Measurements from ENCODE around the gene ADCY6. TPM values are rescaled to one million over a fixed set of nuclear protein-coding genes. Genes with fewer than 3 reads are reported as not detected.

The ADCY6 gene
- polyA plus RNA-seq, 3 donors, result 0.03 to 0.29 TPM; not detected in 1

DNA sequence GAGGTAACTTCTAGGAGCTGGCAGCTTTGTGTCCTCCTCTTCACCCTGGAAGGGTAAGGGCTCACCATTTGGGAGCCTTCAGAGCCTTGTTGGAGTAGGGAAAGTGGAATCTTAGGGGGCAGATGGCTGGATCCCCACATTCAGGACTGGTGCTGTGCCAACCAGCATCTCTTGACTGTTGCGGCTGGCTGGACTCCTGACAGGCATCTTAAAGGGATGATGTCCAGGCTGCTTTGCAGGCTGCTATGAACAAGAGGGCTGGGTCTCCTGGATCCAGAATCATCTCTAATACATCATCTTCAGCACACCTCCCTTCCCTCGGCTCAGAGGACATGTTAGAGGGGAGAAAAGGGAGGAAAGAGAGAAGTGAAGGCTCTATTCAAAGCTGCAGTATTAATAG is 33.8 kb upstream of the ADCY6 start:
- Histone ChIP-seq H4K20me1 (ENCODE audit: insufficient read depth, low read length) (peaks cover 1% of the 10 kb centered on the region), H3K4me1 (ENCODE audit: control insufficient read depth in 1 of 2, insufficient read depth in 2 of 2, low read length in 2 of 2) (peaks cover 6 to 11% of the 10 kb centered on the region in 2 donors), H3K27me3 (ENCODE audit: control insufficient read depth in 2 of 2, insufficient read depth in 2 of 2, low read length in 2 of 2) (peaks cover 7 to 27% of the 10 kb centered on the region in 2 donors), H3K79me2 (ENCODE audit: insufficient read depth, low read length) (no peaks in the 10 kb centered on the region), H3K27ac (ENCODE audit: low read depth in 1 of 2, low read length in 2 of 2) (no peak overlapping the region), H2AFZ (ENCODE audit: insufficient read depth, low read depth, low read length, poor library complexity, severe bottlenecking) (no peak overlapping the region), H3K36me3 (replicated peaks in 1 of 2; ENCODE audit: control insufficient read depth in 1 of 2, insufficient read depth in 2 of 2, low read length in 2 of 2) (peaks cover 0 to under 1% of the 10 kb centered on the region in 2 donors), H3K4me2 (replicated peaks; ENCODE audit: extremely low read depth, low read length, poor library complexity, severe bottlenecking) (no peak overlapping the region), H3K4me3 (replicated peaks in 1 of 3; ENCODE audit: low read depth in 2 of 3, low read length in 3 of 3) (no peak overlapping the region), H3K9me3 (replicated peaks in 1 of 2; ENCODE audit: control insufficient read depth in 1 of 2, insufficient read depth in 1 of 2, low read length in 2 of 2) (no peaks in the 10 kb centered on the region), H3K9ac (ENCODE audit: insufficient read depth, low read length, poor library complexity, severe bottlenecking) (no peak overlapping the region)
- no peak overlapping the region for H3K27ac Mint-ChIP-seq
- no peaks in the 10 kb centered on the region for H3K36me3 Mint-ChIP-seq
- 100% methylated on average over 1 of the region's 2 CpGs for WGBS (ENCODE audit: insufficient coverage)
- H3K27me3 Mint-ChIP-seq (ENCODE audit: low read depth in 3 of 3), result peaks cover 22 to 31% (median 30%) of the 10 kb centered on the region in 3 donors
- intact Hi-C loops (cut with micrococcal nuclease), result no loop called here
- peaks cover 10% of the 10 kb centered on the region for H3K4me1 Mint-ChIP-seq
- no peak overlapping the region for H3K4me3 Mint-ChIP-seq
- peak in 1 of 3 donors; percentile 1 for DNase-seq
- H3K9me3 Mint-ChIP-seq, result peaks cover 0 to under 1% (median 0%) of the 10 kb centered on the region in 7 donors
- TF ChIP-seq, protein P1, sequence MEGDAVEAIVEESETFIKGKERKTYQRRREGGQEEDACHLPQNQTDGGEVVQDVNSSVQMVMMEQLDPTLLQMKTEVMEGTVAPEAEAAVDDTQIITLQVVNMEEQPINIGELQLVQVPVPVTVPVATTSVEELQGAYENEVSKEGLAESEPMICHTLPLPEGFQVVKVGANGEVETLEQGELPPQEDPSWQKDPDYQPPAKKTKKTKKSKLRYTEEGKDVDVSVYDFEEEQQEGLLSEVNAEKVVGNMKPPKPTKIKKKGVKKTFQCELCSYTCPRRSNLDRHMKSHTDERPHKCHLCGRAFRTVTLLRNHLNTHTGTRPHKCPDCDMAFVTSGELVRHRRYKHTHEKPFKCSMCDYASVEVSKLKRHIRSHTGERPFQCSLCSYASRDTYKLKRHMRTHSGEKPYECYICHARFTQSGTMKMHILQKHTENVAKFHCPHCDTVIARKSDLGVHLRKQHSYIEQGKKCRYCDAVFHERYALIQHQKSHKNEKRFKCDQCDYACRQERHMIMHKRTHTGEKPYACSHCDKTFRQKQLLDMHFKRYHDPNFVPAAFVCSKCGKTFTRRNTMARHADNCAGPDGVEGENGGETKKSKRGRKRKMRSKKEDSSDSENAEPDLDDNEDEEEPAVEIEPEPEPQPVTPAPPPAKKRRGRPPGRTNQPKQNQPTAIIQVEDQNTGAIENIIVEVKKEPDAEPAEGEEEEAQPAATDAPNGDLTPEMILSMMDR (IDR thresholded peaks at IDR 0.05), result no peak

DNA sequence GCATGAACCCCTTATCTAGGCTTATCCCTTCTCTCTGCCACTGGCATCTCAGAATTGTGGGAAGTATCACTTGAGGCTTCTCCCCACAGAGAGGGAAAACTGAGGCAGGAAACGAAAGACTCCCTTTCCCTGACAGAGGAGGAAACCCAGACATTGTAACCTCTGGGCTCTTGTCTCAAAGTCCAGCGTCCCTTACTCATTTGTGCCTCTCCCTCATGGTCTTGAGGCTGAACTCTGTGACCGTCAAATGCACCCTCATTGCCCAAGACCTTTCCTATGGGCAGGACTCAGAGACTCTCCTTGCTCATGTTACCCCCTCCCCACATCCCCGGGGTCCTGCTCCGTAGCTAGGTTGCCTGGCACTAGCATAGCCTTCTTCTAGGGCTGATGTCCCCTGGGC is 33.2 kb upstream of the ADCY6 start:
- H3K4me1 ChIP-seq (ENCODE audit: control insufficient read depth in 1 of 2, insufficient read depth in 2 of 2, low read length in 2 of 2), result peaks cover 7 to 13% of the 10 kb centered on the region in 2 donors
- no peaks in the 10 kb centered on the region for H3K79me2 ChIP-seq (ENCODE audit: insufficient read depth, low read length)
- Mint-ChIP-seq H3K36me3 (peaks cover 0 to 2% of the 10 kb centered on the region in 2 donors), H3K27me3 (ENCODE audit: low read depth in 3 of 3) (peaks cover 28 to 37% (median 35%) of the 10 kb centered on the region in 3 donors), H3K27ac (peak overlapping the region in 2 of 7 donors; percentile 11 to 25), H3K4me3 (no peak overlapping the region), H3K4me1 (peaks cover 16% of the 10 kb centered on the region), H3K9me3 (peaks cover 0 to 2% (median 0%) of the 10 kb centered on the region in 7 donors)
- peaks cover 12 to 33% of the 10 kb centered on the region in 2 donors for H3K27me3 ChIP-seq (ENCODE audit: control insufficient read depth in 2 of 2, insufficient read depth in 2 of 2, low read length in 2 of 2)
- H3K27ac ChIP-seq (ENCODE audit: low read depth in 1 of 2, low read length in 2 of 2), result no peak overlapping the region
- no peaks in the 10 kb centered on the region for H3K9me3 ChIP-seq (replicated peaks in 1 of 2; ENCODE audit: control insufficient read depth in 1 of 2, insufficient read depth in 1 of 2, low read length in 2 of 2)
- H4K20me1 ChIP-seq (ENCODE audit: insufficient read depth, low read length), result no peaks in the 10 kb centered on the region
- H3K4me3 ChIP-seq (replicated peaks in 1 of 3; ENCODE audit: low read depth in 2 of 3, low read length in 3 of 3), result no peak overlapping the region
- H3K9ac ChIP-seq (ENCODE audit: insufficient read depth, low read length, poor library complexity, severe bottlenecking), result no peak overlapping the region
- 84% methylated on average over 3 of the region's 5 CpGs for WGBS (ENCODE audit: insufficient coverage)
- intact Hi-C loops (cut with micrococcal nuclease), result no loop called here
- no peak overlapping the region for H3K4me2 ChIP-seq (replicated peaks; ENCODE audit: extremely low read depth, low read length, poor library complexity, severe bottlenecking)
- no peak for DNase-seq
- TF ChIP-seq, protein P1 (IDR thresholded peaks at IDR 0.05), result no peak
- H2AFZ ChIP-seq (ENCODE audit: insufficient read depth, low read depth, low read length, poor library complexity, severe bottlenecking), result no peak overlapping the region
- no peaks in the 10 kb centered on the region for H3K36me3 ChIP-seq (replicated peaks in 1 of 2; ENCODE audit: control insufficient read depth in 1 of 2, insufficient read depth in 2 of 2, low read length in 2 of 2)

Data from CD14-positive monocyte (primary cell).